ENCODE measurements around the gene FOCAD.

Gene FOCAD

DNA sequence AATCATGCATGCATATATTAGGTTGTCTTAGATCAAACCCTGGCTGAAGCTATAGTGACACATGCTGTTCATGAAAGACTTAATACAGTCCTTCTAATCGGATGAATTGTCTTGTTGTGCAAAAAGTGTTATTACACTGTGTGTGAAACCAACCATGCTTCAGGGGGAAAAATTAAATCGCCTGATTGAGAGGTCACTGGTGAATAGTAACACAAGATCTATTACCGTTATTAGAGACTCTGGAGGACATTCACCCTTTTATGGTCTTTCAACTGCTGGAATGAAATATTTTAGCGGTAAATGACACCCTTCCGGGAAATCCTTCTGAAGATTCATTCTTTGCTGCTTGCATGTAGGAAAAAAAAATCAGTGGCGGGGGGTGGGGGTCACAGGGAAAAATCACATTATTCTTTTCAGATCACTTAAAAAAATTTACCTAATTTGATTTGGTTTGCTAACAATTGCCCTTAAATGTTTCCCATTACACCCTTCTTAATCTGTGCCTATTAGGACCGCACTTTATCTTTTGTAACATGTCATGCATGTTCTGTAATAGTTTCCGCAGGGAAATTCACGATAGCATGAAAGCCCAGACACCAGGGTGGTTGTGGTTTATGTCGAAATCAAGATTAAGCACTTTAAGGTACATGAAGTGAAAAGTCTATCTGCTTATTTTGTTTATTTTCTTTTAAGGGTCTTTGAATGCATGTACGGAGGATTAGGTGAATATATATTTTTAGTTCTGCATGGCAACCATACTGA lies 120.6 kb downstream of the FOCAD start:
- H3K23ac ChIP-seq (ENCODE audit: low read length in 2 of 2): no peak overlapping the region

DNA sequence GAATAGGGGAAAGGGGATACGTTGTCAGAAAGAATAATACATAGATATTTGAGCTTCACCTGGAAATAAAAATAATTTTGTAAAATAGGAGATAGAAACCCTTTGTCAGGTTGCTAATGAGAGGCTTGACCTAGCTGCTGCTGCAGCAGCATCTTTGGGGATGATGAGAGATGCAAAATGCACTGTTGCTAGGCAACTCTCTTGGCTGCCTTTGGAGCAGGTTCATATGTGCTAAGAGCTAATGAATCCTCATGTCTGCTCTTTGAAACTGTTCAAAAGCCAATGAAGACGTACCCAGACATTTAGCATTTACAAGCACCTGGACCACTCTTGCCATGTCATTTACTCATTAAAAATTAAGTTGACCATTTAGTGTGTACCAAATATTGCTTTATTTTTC lies 121.7 kb downstream of the FOCAD start:
- WGBS: 86% methylated on average over 1 of the region's 2 CpGs
- DNase-seq: no peak
- no peak overlapping the region for H2BK15ac ChIP-seq (ENCODE audit: low read depth, poor library complexity, severe bottlenecking)
- H3K18ac ChIP-seq (ENCODE audit: low read depth in 1 of 2, low read length in 2 of 2): no peak overlapping the region
- H3K27me3 ChIP-seq (ENCODE audit: control insufficient read depth in 1 of 2, insufficient read depth in 1 of 2, low read length in 2 of 2): no peaks in the 10 kb centered on the region
- H2AK5ac ChIP-seq (ENCODE audit: low read length, severe bottlenecking): no peak overlapping the region
- no peak overlapping the region for H3K4me2 ChIP-seq (ENCODE audit: low read length, poor library complexity, severe bottlenecking)
- no peak overlapping the region for H3K9ac ChIP-seq (ENCODE audit: low read length)
- no peaks in the 10 kb centered on the region for H3K36me3 ChIP-seq (ENCODE audit: control insufficient read depth in 1 of 2, insufficient read depth in 2 of 2, low read depth in 1 of 2, low read length in 2 of 2)
- peaks cover 8% of the 10 kb centered on the region for H3K79me1 ChIP-seq (replicated peaks; ENCODE audit: low read length, poor library complexity, severe bottlenecking)
- no peak overlapping the region for H3K14ac ChIP-seq (ENCODE audit: low read length in 2 of 2)
- H2BK12ac ChIP-seq (ENCODE audit: low read length in 2 of 2): no peak overlapping the region
- no peak overlapping the region for H2BK5ac ChIP-seq (ENCODE audit: low read depth, low read length, poor library complexity, severe bottlenecking)
- H4K8ac ChIP-seq (ENCODE audit: low read length): no peak overlapping the region
- no peak overlapping the region for H3K4ac ChIP-seq (ENCODE audit: low read depth in 1 of 2, low read length in 2 of 2)
- H3K4me1 ChIP-seq (ENCODE audit: control insufficient read depth, insufficient read depth, low read depth, low read length): no peaks in the 10 kb centered on the region
- no peaks in the 10 kb centered on the region for H3K9me3 ChIP-seq (ENCODE audit: control insufficient read depth, low read length)
- H3K27ac ChIP-seq (ENCODE audit: low read length, poor library complexity, severe bottlenecking): no peak overlapping the region
- H2AFZ ChIP-seq (ENCODE audit: low read depth, low read length): no peak overlapping the region
- no peak overlapping the region for H3K23ac ChIP-seq (ENCODE audit: low read length in 2 of 2)
- no peak overlapping the region for H2BK120ac ChIP-seq (ENCODE audit: low read depth, low read length)
- H3K4me3 ChIP-seq (ENCODE audit: insufficient read depth in 1 of 2, low read depth in 1 of 2, low read length in 2 of 2): no peak overlapping the region
- no peak overlapping the region for H4K91ac ChIP-seq (ENCODE audit: low read length)

More for the DNA sequence above, 120.6 kb downstream of the FOCAD start:
- Histone ChIP-seq H3K27me3 (ENCODE audit: control insufficient read depth in 1 of 2, insufficient read depth in 1 of 2, low read length in 2 of 2) (no peaks in the 10 kb centered on the region), H2BK12ac (ENCODE audit: low read length in 2 of 2) (no peak overlapping the region), H2BK15ac (ENCODE audit: low read depth, poor library complexity, severe bottlenecking) (no peak overlapping the region), H3K4me1 (ENCODE audit: control insufficient read depth, insufficient read depth, low read depth, low read length) (no peaks in the 10 kb centered on the region), H4K8ac (ENCODE audit: low read length) (no peak overlapping the region), H3K79me1 (replicated peaks; ENCODE audit: low read length, poor library complexity, severe bottlenecking) (peaks cover 8% of the 10 kb centered on the region), H3K4me3 (ENCODE audit: insufficient read depth in 1 of 2, low read depth in 1 of 2, low read length in 2 of 2) (no peak overlapping the region), H3K27ac (ENCODE audit: low read length, poor library complexity, severe bottlenecking) (no peak overlapping the region), H3K18ac (ENCODE audit: low read depth in 1 of 2, low read length in 2 of 2) (no peak overlapping the region), H3K9ac (ENCODE audit: low read length) (no peak overlapping the region), H2AFZ (ENCODE audit: low read depth, low read length) (no peak overlapping the region), H2BK5ac (ENCODE audit: low read depth, low read length, poor library complexity, severe bottlenecking) (no peak overlapping the region), H3K9me3 (ENCODE audit: control insufficient read depth, low read length) (no peaks in the 10 kb centered on the region), H2BK120ac (ENCODE audit: low read depth, low read length) (no peak overlapping the region), H3K4ac (ENCODE audit: low read depth in 1 of 2, low read length in 2 of 2) (no peak overlapping the region), H2AK5ac (ENCODE audit: low read length, severe bottlenecking) (no peak overlapping the region), H4K91ac (ENCODE audit: low read length) (no peak overlapping the region), H3K14ac (ENCODE audit: low read length in 2 of 2) (no peak overlapping the region), H3K4me2 (ENCODE audit: low read length, poor library complexity, severe bottlenecking) (no peak overlapping the region), H3K36me3 (ENCODE audit: control insufficient read depth in 1 of 2, insufficient read depth in 2 of 2, low read depth in 1 of 2, low read length in 2 of 2) (no peaks in the 10 kb centered on the region)
- 98% methylated on average over 9 of the region's 11 CpGs for WGBS
- peak; percentile 10 for DNase-seq

DNA sequence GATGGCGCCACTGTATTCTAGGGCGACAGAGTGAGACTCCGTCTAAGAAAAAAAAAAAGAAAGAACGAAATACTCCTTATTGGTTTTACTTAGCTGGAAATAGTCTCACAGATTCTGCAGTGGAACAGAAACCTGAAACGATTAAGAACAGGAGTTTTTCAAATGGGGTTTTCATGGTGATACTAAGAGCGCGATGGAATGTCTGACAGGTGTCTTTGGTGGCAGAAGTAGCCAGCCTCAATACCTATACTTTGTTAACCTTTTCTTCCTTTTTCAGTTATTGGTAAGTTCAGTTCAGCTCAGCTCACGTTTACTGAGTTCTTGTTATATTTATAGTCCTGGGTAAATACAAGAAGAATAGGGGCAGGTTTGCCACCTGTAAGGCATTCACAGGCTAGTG lies 123.9 kb downstream of the FOCAD start:
- Histone ChIP-seq H3K27me3 (ENCODE audit: control insufficient read depth in 1 of 2, insufficient read depth in 1 of 2, low read length in 2 of 2) (no peaks in the 10 kb centered on the region), H3K9me3 (ENCODE audit: control insufficient read depth, low read length) (no peaks in the 10 kb centered on the region), H3K4me1 (ENCODE audit: control insufficient read depth, insufficient read depth, low read depth, low read length) (no peaks in the 10 kb centered on the region), H2BK5ac (ENCODE audit: low read depth, low read length, poor library complexity, severe bottlenecking) (no peak overlapping the region), H3K14ac (ENCODE audit: low read length in 2 of 2) (no peak overlapping the region), H3K4me2 (ENCODE audit: low read length, poor library complexity, severe bottlenecking) (no peak overlapping the region), H2BK12ac (ENCODE audit: low read length in 2 of 2) (no peak overlapping the region), H3K36me3 (ENCODE audit: control insufficient read depth in 1 of 2, insufficient read depth in 2 of 2, low read depth in 1 of 2, low read length in 2 of 2) (no peaks in the 10 kb centered on the region), H3K23ac (ENCODE audit: low read length in 2 of 2) (no peak overlapping the region), H3K79me1 (replicated peaks; ENCODE audit: low read length, poor library complexity, severe bottlenecking) (peaks cover 4% of the 10 kb centered on the region), H3K9ac (ENCODE audit: low read length) (no peak overlapping the region), H3K27ac (ENCODE audit: low read length, poor library complexity, severe bottlenecking) (no peak overlapping the region), H3K18ac (ENCODE audit: low read depth in 1 of 2, low read length in 2 of 2) (no peak overlapping the region), H4K8ac (ENCODE audit: low read length) (no peak overlapping the region), H2AFZ (ENCODE audit: low read depth, low read length) (no peak overlapping the region), H3K4ac (ENCODE audit: low read depth in 1 of 2, low read length in 2 of 2) (no peak overlapping the region), H2BK120ac (ENCODE audit: low read depth, low read length) (no peak overlapping the region), H3K4me3 (ENCODE audit: insufficient read depth in 1 of 2, low read depth in 1 of 2, low read length in 2 of 2) (no peak overlapping the region), H2BK15ac (ENCODE audit: low read depth, poor library complexity, severe bottlenecking) (no peak overlapping the region), H4K91ac (ENCODE audit: low read length) (no peak overlapping the region), H2AK5ac (ENCODE audit: low read length, severe bottlenecking) (no peak overlapping the region)
- DNase-seq: no peak
- WGBS: 81% methylated on average over 6 of the region's 8 CpGs

DNA sequence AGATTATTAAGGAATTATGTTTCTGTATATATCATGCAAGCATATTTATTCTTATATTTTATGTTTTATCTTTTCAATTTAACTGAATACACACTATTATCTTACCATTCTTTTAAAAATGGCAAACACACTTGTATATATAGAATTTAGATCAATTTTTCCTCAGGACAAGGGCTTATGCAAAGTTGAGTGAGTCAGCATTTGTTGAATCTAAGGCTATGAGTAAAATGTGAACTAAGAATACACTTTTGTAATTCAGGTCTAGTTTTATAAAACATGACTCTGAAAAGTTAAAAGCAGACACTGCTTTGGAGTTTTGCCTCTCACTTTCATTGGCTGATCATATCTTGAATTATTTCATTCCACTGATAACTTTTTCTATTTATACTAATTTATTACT lies 127.8 kb downstream of the FOCAD start:
- Histone ChIP-seq H3K23ac (ENCODE audit: low read length in 2 of 2) (no peak overlapping the region), H2AK5ac (ENCODE audit: low read length, severe bottlenecking) (no peak overlapping the region), H3K9me3 (ENCODE audit: control insufficient read depth, low read length) (no peaks in the 10 kb centered on the region), H3K27me3 (ENCODE audit: control insufficient read depth in 1 of 2, insufficient read depth in 1 of 2, low read length in 2 of 2) (no peaks in the 10 kb centered on the region), H4K91ac (ENCODE audit: low read length) (no peak overlapping the region), H2BK12ac (ENCODE audit: low read length in 2 of 2) (no peak overlapping the region), H3K4ac (ENCODE audit: low read depth in 1 of 2, low read length in 2 of 2) (no peak overlapping the region), H3K14ac (ENCODE audit: low read length in 2 of 2) (no peak overlapping the region), H2AFZ (ENCODE audit: low read depth, low read length) (no peak overlapping the region), H3K36me3 (ENCODE audit: control insufficient read depth in 1 of 2, insufficient read depth in 2 of 2, low read depth in 1 of 2, low read length in 2 of 2) (no peaks in the 10 kb centered on the region), H2BK15ac (ENCODE audit: low read depth, poor library complexity, severe bottlenecking) (no peak overlapping the region), H3K27ac (ENCODE audit: low read length, poor library complexity, severe bottlenecking) (no peak overlapping the region), H3K9ac (ENCODE audit: low read length) (no peak overlapping the region), H3K4me3 (ENCODE audit: insufficient read depth in 1 of 2, low read depth in 1 of 2, low read length in 2 of 2) (no peak overlapping the region), H2BK5ac (ENCODE audit: low read depth, low read length, poor library complexity, severe bottlenecking) (no peak overlapping the region), H3K4me1 (ENCODE audit: control insufficient read depth, insufficient read depth, low read depth, low read length) (no peaks in the 10 kb centered on the region), H3K4me2 (ENCODE audit: low read length, poor library complexity, severe bottlenecking) (no peak overlapping the region), H2BK120ac (ENCODE audit: low read depth, low read length) (no peak overlapping the region), H3K18ac (ENCODE audit: low read depth in 1 of 2, low read length in 2 of 2) (no peak overlapping the region), H3K79me1 (replicated peaks; ENCODE audit: low read length, poor library complexity, severe bottlenecking) (peaks cover 1% of the 10 kb centered on the region), H4K8ac (ENCODE audit: low read length) (no peak overlapping the region)
- peak; percentile 31 for DNase-seq
